HCEC 1CT (cell line): ENCODE data around the gene TXNRD2.

Experiments
- DNase-seq: peaks from one replicate; pipeline ENCODE4 v3.0.0-alpha.2; 2017

TXNRD2 gene

DNA sequence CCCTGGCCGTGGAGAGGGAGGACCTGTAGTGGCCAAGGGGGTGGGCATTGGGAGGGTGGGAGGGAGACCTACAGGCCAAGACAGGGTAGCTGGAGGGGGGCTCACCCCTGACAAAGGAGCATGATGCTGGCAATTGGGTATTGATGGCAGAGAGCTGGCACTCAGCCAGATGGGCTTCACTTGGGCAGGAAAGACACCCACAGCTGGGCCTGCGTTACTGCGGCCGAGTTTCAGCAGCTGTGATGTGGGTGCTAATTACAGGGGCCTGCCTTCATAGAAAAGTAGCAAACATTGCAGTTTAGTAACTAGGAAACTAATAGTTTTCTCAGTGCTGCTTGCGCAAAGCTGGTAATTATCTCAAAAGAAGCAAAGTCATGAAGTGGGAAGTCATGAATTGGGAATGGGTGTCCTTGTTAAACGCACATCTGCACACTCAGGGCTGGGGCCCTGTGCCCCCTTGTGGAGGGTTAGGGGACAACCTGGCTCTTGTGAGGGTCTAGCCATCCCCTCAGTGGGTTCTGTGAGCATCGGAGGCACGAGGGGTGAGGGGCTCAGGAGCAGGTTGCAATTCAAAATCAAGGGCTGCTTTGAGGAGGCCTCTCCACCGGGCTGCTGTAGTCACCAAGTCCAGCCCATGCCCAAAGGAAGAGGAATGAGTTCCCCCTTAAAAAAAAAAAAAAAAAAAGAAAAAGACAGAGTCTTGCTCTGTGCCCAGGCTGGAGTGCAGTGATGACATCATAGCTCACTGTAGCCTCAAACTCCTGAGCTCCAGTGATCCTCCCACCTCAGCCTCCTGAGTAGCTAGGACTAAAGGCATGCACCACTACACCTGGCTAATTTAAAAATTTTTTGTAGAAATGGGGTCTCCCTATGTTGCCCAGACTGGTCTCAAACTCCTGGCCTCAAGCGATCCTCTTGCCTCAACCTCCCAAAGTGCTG is 24.4 kb upstream of the TXNRD2 start:
- DNase-seq, result no peak

DNA sequence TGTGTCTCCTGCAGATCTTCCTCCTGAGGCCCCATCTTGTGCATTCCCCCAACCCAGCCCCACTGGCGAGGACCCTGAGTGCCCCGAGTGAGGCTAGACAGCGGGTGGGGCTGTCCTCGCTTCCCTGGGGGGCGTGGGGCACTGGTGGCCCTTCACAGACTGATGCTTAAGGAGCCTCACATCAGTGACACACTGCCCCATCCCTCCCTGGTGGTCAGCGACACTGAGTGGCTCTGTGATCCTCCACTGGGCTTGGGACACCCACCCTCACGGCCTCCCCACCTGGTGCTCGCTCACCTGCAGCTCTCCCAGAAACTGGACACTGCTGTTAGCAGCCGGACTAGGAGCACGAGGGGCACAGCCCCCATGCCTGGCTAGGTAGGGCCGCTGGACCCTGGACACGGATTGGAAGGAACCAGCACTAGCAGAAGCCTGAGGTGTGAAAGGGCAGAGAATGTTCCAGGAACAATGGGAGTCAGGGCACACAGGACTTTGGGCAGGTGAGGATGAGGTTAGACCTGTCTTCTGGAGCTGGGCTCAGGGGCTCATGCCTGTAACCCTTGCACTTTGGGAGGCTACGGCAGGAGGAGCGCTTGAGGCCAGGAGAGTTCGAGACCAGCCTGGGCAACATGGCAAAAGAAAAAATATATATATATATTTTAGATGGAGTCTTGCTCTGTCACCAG is 23.2 kb upstream of the TXNRD2 start:
- no peak for DNase-seq

DNA sequence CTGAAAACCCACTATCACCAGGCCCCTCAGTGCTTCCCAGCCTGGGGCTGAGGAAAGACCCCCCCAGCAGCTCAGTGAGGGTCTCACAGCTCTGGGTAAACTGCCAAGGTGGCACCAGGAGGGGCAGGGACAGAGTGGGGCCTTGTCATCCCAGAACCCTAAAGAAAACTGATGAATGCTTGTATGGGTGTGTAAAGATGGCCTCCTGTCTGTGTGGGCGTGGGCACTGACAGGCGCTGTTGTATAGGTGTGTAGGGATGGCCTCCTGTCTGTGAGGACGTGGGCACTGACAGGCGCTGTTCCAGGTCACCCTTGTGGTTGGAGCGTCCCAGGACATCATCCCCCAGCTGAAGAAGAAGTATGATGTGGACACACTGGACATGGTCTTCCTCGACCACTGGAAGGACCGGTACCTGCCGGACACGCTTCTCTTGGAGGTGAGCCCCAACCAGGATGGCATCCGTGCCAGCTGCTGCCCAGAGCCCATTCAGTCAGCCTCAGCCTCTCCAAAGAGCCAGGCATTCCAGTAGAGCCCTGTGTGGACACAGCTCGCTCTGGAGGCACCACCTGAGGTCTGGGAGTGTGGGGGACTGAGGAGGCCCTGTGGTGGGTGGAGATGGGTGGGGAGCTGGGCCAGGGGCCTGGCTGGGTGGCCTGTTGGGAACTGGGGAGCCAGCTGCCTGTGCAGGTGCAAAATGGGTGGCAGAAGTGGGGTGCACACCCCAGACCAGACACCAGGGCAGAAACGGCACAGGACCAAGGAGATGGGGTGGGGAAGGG is 22.4 kb upstream of the TXNRD2 start:
- DNase-seq, result no peak

DNA sequence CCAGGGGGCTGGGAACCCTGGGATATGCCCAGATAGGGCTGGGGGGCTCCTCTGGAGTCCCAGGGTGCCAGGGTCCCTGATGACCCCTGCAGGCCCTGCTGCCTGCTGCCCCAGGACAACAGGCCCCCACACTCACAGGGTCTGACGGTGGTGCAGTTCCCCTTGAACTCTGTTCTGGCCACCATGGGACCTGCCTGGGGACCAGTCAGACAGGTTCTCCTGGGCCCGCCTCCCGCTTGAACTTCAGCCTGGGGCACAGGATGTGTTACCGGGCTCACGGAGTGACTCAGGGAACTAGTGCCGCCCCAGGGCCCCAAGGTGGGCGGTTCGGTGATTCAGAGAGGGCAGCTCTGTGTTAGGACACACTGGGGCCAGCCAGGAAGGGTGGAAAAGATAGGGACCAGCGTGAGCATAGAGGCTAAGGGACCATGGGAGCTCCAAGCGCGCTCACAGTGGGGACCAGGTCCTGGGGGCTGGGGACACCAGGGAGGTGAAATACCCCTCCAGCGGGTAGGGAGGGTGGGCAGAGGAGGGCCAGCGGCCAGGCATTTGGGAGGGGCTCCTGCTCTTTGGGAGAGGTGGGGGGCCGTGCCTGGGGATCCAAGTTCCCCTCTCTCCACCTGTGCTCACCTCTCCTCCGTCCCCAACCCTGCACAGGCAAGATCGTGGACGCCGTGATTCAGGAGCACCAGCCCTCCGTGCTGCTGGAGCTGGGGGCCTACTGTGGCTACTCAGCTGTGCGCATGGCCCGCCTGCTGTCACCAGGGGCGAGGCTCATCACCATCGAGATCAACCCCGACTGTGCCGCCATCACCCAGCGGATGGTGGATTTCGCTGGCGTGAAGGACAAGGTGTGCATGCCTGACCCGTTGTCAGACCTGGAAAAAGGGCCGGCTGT is 21.5 kb upstream of the TXNRD2 start:
- DNase-seq, result no peak

DNA sequence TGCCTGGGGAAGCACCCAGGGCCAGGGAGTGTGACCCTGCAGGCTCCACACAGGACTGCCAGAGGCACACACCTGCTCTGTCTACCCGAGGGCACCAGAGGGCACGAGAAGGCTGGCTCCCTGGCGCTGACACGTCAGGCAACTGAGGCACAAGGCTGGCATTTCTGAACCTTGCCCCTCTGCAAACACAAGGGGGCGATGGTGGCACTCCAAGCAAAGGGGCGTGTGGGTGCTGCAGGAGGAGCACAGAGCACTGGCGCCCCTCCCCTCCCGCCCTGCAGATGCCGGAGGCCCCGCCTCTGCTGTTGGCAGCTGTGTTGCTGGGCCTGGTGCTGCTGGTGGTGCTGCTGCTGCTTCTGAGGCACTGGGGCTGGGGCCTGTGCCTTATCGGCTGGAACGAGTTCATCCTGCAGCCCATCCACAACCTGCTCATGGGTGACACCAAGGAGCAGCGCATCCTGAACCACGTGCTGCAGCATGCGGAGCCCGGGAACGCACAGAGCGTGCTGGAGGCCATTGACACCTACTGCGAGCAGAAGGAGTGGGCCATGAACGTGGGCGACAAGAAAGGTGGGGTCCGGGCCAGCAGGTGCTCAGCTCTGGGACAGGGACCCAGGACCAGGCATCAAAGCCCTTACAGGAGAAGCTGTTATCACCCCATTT is 20.8 kb upstream of the TXNRD2 start:
- peak; percentile 66 for DNase-seq

DNA sequence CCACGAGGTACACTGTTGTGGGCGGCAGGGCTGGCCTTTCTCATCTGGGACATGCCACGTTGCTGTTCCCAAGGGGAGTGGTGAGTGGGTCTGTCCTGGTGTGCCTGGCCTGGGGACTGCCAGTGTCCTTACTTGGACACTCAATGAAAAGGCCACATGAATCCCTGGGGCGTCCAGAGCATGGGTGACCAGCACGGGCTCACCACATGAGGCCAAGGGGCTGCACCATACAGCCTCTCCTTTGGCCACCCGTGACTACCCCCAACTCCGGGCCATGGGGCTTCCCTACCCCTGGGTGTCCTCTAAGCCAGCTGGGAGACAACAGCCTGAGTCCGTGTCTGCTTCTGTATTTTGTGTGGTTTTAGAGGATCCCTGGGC is 20.2 kb upstream of the TXNRD2 start:
- DNase-seq, result no peak

DNA sequence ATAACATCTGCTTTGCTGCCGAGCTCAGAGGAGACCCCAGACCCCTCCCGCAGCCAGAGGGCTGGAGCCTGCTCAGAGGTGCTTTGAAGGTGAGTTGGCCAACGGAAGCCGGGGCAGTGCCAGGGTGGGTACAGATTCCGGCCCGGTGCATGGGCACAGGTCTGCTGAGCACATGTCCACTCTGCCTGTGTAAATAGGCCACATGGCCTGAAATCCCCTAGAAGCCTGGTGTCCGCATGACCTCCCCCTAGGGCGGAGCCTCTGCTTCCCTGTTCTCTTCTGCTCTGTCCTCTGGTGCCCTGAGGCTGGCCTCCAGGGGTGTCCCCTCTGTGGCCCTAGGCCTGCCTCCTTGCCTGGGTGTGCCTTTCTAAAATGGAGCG is 19.6 kb upstream of the TXNRD2 start:
- no peak for DNase-seq

DNA sequence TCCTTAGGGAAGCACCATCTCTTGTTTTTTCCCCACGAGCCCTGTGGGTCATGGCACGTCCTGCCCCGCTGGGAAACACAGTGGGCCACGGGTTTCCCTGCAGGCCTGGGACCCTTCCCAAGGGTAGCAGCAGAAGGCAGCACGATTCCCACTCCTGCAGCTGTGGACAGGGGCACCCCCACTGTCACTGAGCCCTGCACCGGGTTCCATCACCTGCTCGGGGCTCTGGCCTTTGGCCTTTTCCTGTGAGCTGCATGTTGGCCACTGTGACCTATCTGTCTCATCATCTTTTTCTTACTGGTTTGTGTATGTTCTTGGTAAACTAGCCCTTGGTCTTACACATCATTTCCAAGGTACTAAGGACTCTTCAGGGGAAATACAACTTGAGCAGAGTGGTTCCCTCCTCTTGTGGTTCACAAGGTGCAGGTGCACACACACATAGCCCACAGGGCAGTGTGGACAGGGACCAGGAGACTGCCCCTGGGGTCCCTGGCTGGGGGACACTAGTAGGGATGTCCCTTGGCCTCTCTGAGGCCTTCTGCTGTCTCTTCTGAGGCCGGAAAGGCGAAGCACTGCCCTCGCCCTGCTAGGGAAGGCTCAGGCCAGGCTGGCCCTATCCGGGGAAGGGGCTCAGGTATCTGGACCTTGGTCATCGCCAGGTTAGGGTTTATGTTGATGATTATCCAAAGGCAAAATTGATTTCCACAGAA is 19.0 kb upstream of the TXNRD2 start:
- no peak for DNase-seq

DNA sequence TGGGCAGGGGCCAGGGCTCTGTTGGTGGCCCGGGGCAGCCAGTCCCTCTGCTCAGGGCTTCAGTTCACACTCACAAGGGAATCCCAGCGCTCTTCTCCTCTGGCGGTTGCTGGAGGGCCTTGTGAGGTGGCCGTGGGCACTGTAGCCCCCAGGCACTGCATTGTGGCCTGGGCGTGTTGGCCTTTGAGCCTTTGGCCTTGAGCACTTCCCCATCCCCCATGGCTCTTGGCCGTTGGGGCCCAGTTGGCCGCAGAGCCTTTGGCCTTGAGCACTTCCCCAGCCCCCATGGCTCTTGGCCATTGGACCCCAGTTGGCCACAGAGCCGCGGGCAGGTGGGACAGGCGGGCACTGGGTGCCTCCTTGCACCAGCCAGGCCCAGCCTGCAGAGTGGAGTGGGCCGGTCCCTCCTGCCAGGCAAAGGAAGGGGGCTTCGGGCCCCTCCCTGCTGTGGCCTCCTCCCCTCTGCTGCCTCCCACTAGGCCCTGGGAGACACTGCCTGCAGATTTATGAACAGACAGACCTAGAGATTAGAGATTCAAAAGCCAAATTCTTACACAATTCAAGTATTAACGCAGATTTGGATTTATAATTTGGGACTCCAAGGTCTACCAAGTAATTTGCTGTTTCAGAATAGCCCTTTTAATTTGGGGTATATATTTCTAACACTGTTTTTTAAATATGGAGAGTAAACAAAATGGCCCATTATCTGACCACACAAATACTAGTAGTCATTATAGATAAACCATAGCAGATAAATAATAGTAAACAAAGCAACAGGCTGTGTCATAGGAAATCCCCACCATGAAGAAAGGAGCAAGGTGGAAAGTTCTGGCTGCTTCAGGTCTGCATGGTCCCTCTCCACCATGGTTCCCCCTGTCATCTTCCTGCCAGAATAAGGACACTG is 18.2 kb upstream of the TXNRD2 start:
- DNase-seq, result no peak

DNA sequence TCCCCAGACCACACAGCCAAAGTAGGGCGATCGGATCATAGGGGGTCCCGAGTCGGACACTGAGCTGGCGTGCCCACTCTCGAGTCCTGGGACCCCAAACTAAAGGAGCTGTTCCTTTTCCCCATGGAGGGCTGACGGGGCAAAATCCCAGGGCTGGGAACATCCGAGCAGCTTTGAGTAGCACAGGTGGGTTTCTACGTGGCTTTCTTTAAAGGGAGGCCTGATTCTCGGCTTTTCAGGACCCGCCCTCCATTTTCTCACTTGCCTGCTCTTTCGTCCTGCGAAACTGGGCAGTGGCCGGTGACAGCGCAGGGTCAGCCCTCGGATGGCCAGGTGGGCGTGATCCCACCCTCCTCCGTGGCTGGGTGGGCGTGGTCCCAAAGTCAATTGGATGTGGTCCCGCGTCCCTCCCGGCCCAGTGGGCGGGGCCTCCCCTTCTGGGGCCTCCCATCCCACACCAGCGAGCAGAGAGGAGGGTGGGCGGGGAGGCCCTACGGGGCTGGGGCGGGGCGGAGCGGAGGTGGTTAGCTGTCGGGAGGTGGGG is 17.5 kb upstream of the TXNRD2 start:
- no peak for DNase-seq

DNA sequence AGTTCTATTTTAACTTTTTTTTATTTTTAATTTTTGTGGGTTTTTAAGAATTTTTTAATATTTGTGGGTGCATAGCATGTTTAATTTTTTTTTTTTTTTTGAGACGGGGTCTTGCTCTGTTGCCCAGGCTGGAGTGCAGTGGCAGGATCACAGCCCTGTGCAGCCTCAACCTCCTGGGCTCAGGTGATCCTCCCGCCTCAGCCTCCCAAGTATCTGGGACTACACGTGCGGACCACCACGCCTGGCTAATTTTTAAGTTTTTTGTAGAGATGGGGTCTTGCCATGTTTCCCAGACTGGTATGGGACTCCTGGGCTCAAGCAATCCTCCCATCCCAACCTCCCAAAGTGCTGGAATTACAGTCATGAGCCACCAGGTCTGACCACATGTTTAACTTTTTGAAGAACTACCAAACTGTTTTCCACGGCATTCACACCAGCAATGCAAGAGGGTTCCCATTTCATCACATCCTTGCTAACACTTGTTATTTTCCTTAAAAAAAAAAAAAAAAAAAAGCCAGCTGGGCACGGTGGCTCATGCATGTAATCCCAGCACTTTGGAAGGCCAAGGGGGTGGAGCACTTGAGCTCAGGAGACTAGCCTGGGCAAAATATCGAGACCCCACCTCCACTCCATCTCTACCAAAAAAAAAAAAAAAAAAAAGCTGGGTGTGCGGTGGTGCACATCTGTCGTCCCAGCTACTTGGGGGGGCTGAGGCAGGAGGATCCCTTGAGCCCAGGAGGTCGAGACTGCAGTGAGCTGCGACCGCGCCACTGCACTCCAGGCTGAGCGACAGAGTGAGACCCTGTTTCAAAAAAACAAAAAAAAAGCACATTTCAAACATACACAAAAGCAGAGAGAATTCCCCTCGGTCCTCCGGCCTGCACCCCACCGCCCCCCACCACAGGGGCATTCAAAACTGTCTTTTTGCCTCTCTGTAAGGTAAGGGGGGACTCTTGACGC is 16.7 kb upstream of the TXNRD2 start:
- peak; percentile 48 for DNase-seq

DNA sequence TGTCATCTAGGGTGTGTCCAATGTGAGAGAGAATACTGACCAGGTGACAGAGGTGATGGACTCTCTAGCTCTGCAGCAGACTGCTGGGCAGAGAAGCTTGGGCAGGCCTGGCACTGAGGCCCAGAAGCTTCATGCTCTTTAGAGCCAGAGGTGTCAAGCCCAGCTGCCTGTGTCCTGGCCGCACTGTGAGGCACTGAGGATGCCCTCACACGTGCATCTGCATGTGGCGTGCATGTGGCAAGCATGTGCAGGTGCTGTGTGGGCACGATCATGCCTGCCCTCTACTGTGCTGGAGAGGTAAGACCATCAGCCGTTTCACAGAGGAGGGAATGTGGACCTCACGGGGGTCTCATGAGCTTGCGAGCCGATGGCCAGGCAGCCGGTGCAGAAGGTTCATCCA is 15.8 kb upstream of the TXNRD2 start:
- DNase-seq, result no peak

DNA sequence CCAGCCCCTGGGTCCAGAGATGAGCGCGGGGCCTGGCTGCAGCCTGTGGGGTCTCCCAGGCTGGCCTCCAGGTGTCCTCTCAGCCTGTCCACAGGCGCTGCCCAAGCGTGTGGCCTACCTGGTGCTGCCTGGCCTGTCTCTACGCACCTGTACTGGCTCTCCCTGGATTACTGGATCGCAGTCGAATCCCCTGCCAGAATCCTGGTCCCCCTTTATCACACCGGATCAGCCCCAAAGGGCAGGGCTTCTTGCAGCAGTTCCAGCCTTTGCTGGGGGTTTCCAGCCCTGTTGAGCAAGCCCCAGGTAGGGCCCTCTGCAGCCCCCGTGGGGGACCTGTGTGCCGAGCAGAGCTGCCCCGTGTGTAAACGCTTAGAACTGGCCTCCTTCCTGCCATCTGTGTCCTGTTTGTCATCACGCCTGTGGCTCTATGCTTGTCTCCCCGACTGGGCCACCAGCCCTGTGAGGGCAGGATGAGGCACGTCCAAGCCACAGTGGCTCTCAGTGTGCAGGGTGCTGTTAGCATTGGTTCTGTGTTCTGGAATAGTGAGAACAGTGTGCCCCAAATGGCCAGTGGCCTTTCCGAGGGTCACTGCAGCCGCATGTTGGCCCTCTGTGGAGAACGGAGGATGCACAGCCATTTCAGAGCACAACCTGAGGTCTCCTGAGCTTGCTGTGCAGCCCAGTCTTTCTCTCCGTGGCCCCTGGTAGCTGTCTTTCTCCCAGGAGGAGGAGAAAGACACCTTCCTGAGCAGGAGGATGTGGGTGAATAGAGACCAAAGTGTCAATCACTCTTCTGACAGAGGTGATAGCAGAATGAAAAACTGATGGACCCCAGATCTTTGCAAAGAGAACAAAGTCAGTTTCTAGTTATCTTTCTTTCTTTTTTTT is 13.9 kb upstream of the TXNRD2 start:
- DNase-seq, result no peak

DNA sequence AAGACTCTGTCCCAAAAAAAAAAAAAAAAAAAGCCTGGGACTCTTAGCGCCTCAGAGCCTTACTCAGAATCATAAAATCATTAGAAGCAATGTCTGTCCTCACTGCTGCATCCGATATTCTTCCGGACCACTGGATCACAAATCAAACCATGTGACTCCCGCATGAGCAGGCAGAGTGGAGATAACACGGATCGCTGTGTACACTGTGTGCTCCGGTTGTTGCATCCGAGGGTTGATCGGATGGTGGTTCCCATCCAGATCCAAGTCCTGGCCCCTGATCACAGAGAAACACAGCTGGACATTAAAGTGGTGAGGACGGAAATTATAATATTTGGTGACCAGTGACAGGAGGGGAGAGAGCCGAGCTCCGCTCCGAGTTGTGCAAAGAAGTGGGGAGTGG is 9.7 kb upstream of the TXNRD2 start:
- DNase-seq, result no peak

DNA sequence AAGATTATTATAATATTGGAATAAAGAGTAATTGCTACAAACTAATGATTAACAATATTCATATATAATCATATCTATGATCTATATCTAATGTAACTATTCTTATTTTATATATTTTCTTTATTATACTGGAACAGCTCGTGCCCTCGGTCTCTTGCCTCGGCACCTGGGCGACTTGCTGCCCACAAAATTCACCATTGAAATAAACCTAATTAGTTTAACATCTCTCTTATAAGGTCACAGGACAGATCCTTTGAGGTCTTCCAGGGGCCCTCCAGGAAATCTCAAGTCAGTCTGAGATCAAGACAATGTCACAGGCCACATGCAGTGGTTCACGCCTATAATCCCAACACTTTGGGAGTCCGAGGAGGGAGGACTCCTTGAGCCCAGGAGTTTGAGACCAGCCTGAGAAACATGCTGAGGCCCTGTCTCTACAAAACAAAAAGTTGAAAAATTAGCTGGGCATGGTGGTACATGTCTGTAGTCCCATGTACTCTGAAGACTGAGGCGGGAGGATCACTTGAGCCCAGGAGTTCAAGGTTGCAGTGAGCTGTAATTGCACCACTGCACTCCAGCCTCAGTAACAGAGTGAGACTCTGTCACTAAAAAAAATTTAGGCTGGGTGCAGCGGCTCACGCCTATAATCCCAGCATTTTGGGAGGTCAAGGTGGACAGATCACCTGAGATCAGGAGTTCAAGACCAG is 6.6 kb upstream of the TXNRD2 start:
- DNase-seq, result no peak

DNA sequence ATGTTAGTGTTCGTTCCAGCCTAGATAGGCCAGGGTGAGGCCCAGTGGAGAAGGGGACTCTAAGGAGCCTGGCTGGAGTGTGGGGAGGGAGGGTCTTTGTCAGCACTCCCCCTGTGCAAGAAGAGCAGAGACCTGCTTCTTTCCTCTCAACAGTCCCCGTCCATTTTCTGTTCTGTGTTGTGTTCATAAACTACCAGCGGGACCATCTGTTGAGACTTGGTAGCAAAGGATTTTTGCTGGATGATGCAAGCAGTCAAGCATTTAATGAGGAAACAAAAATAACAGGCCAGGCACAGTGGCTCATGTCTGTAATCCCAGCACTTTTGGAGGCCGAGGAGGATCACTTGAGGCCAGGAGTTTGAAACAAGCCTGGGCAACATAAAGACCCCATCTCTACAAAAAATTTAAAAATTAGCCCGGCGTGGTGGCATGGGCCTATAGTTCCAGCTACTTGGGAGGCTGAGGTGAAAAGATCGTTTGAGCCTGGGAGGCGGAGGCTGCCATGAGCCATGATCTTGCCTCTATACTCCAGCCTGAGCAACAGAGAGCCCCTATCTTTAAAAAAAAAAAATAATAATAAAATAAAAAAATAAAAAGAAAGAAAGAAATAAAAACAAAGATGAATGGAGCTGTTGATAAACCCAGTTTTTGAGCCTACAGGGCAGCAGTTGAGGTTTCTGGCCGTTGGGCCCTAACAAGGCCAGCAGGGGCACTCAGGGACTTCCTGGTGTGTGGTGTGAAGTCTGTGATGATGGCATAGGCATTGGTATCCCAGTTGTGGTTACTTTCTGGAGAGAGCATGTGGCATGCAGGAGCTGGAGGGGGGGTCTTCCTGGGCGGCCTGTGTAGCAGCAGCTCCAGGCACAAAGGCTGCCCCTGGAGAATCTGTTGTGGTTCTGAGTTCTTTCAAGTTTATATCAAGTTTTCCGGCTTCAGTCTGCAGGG is 1.7 kb upstream of the TXNRD2 start:
- DNase-seq, result peak; percentile 84
